Measurements from ENCODE around the gene LTBP2. TPM values are rescaled to one million over a fixed set of nuclear protein-coding genes. Genes with fewer than 3 reads are reported as not detected.

Gene LTBP2
- total RNA-seq, 1 donor from 2014 or later: 1.9 TPM

- H3K27me3 Mint-ChIP-seq (ENCODE audit: unreplicated experiment): no peaks in the 10 kb centered on the region
- DNase-seq (ENCODE audit: low spot score): no peak
- no peak overlapping the region for H3K4me3 Mint-ChIP-seq (ENCODE audit: unreplicated experiment)
- H3K36me3 Mint-ChIP-seq (ENCODE audit: low read depth, unreplicated experiment): peaks cover 25% of the 10 kb centered on the region
- no peak overlapping the region for H3K27ac Mint-ChIP-seq (ENCODE audit: unreplicated experiment)
- H3K4me1 Mint-ChIP-seq (ENCODE audit: unreplicated experiment): peaks cover 13% of the 10 kb centered on the region
- TF ChIP-seq CTCF (IDR thresholded peaks at IDR 0.05; ENCODE audit: unreplicated experiment): no peak
- no peaks in the 10 kb centered on the region for H3K9me3 Mint-ChIP-seq (ENCODE audit: unreplicated experiment)
Measured at GRCh38 chr14:74474376-74474775, 137.7 kb downstream of the LTBP2 start.

GRCh38 chr14:74472601-74473000 is 139.4 kb downstream of the LTBP2 start:
- H3K27me3 Mint-ChIP-seq (ENCODE audit: unreplicated experiment): peaks cover 3% of the 10 kb centered on the region
- H3K4me3 Mint-ChIP-seq (ENCODE audit: unreplicated experiment): peak overlapping the region; percentile 6
- TF ChIP-seq CTCF (IDR thresholded peaks at IDR 0.05; ENCODE audit: unreplicated experiment): no peak
- no peaks in the 10 kb centered on the region for H3K9me3 Mint-ChIP-seq (ENCODE audit: unreplicated experiment)
- DNase-seq (ENCODE audit: low spot score): no peak
- peaks cover 30% of the 10 kb centered on the region for H3K36me3 Mint-ChIP-seq (ENCODE audit: low read depth, unreplicated experiment)
- no peak overlapping the region for H3K27ac Mint-ChIP-seq (ENCODE audit: unreplicated experiment)
- peaks cover 13% of the 10 kb centered on the region for H3K4me1 Mint-ChIP-seq (ENCODE audit: unreplicated experiment)

DNA sequence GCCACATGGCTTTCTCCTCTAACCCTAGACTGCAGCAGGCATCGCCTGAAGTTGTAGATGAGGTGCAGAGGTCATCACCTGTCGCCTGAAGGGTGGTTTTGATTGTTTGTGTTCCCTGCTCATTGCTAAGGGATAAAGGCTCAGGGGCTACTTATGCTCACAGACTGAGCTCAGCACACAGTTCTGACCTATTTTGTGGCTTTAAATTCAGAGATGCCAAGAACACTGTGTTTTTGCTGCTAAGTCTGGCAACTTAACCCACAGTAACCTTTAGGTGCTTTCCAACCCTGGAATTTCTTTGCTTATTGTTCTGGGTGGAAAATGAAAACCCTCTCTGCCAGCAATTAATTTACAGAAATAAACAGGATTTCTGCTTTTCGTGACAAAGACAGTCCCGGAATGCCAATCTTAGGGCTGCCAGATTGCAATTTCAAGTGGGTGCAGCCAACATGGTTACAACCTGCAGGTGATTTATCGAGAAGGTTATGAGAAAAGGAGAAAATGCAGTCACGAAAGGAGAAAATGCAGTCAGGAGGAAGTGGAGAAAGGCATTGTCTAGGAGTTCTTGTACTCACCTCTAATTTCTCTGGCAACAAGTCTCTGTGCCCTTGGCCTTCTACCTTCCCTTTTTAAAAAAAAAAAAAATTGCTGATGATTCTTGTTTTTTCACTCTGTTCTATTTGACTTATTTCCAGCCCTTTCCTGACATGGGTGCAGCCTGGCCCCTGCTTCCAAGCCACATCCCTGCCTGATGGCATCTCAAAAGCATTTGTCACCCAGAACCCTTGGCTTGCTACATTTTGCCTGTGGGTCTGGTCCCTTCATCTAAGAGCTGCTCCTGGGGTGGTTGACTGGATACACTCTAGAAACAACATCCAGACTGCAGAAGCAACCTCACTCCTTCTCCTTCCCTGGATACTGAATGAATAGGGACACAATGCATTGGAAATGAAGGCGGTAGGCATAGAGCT is 142.2 kb downstream of the LTBP2 start:
- Mint-ChIP-seq H3K27ac (ENCODE audit: unreplicated experiment) (no peak overlapping the region), H3K9me3 (ENCODE audit: unreplicated experiment) (no peaks in the 10 kb centered on the region), H3K4me1 (ENCODE audit: unreplicated experiment) (peaks cover 4% of the 10 kb centered on the region), H3K36me3 (ENCODE audit: low read depth, unreplicated experiment) (peaks cover 18% of the 10 kb centered on the region), H3K4me3 (ENCODE audit: unreplicated experiment) (no peak overlapping the region), H3K27me3 (ENCODE audit: unreplicated experiment) (peaks cover 3% of the 10 kb centered on the region)
- no peak for TF ChIP-seq CTCF (IDR thresholded peaks at IDR 0.05; ENCODE audit: unreplicated experiment)
- DNase-seq (ENCODE audit: low spot score): no peak

DNA sequence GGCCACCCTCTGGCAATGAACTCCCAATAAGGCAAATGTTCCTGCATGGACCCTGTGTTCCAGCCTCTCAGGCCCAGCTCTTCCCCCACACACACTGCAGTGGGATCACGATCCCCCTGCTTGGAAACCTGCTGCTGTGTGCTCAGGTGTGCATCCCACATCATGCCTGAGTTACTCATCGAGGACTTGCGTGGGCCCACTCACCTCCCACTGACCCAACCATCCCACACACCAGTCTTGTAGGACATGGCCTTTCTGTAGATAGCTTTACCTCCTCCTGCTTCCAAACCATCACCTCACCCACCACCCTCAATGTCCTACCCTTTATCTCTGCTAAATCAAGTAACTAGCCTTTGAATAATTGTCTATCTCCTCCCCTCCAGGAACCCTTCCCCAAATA is 143.5 kb downstream of the LTBP2 start:
- H3K4me3 Mint-ChIP-seq (ENCODE audit: unreplicated experiment): no peak overlapping the region
- peak overlapping the region; percentile 17 for H3K27ac Mint-ChIP-seq (ENCODE audit: unreplicated experiment)
- DNase-seq (ENCODE audit: low spot score): no peak
- H3K9me3 Mint-ChIP-seq (ENCODE audit: unreplicated experiment): no peaks in the 10 kb centered on the region
- H3K36me3 Mint-ChIP-seq (ENCODE audit: low read depth, unreplicated experiment): peaks cover 16% of the 10 kb centered on the region
- peaks cover 4% of the 10 kb centered on the region for H3K4me1 Mint-ChIP-seq (ENCODE audit: unreplicated experiment)
- peaks cover 3% of the 10 kb centered on the region for H3K27me3 Mint-ChIP-seq (ENCODE audit: unreplicated experiment)
- no peak for TF ChIP-seq CTCF (IDR thresholded peaks at IDR 0.05; ENCODE audit: unreplicated experiment)

GRCh38 chr14:74465335-74465734 is 146.7 kb downstream of the LTBP2 start:
- Mint-ChIP-seq H3K27ac (ENCODE audit: unreplicated experiment) (no peak overlapping the region), H3K36me3 (ENCODE audit: low read depth, unreplicated experiment) (peaks cover 5% of the 10 kb centered on the region), H3K4me1 (ENCODE audit: unreplicated experiment) (peaks cover 12% of the 10 kb centered on the region), H3K9me3 (ENCODE audit: unreplicated experiment) (no peaks in the 10 kb centered on the region), H3K4me3 (ENCODE audit: unreplicated experiment) (no peak overlapping the region), H3K27me3 (ENCODE audit: unreplicated experiment) (peaks cover 3% of the 10 kb centered on the region)
- no peak for DNase-seq (ENCODE audit: low spot score)
- TF ChIP-seq CTCF (IDR thresholded peaks at IDR 0.05; ENCODE audit: unreplicated experiment): no peak
